Breast epithelium (tissue), 3 donors: ENCODE data around the gene IKZF3.

Experiments used
- CTCF ChIP-seq, 3 donors: fragments of 450-650 bp; IDR thresholded peaks; one replicate each; pipeline ENCODE4 v1.5.1; 2016 to 2017; ENCODE audit warnings: antibody characterized with exemption in 3 of 3, mild to moderate bottlenecking in 3 of 3, moderate library complexity in 3 of 3
- POLR2AphosphoS5 ChIP-seq, 3 donors: sonication (generic); formaldehyde crosslinking; IDR thresholded peaks; one replicate each; pipeline ENCODE4 v1.6.1; 2017; ENCODE audit warnings: antibody characterized with exemption in 3 of 3

- no peak for TF ChIP-seq CTCF (IDR thresholded peaks at IDR 0.05)
- no peak for TF ChIP-seq POLR2AphosphoS5 (IDR thresholded peaks at IDR 0.05)
Observed at GRCh38 chr17:39866013-39866730, 2.1 kb upstream of the IKZF3 start.
